ENCODE measurements around the gene SMURF2.

GRCh38 chr17:64707050-64707591, 45.0 kb upstream of the SMURF2 start:
- peak; percentile 64 to 80 for TF ChIP-seq POLR2AphosphoS5 (IDR thresholded peaks at IDR 0.05)
- TF ChIP-seq POLR2A (IDR thresholded peaks at IDR 0.05; ENCODE audit: low read depth) = no peak
- TF ChIP-seq EP300 (IDR thresholded peaks at IDR 0.05) = no peak
- TF ChIP-seq CTCF (IDR thresholded peaks at IDR 0.05) = no peak

Data from esophagus muscularis mucosa (tissue), 4 donors.